ENCODE data around the gene ISYNA1. TPM values are rescaled to one million over a fixed set of nuclear protein-coding genes. Genes with fewer than 3 reads are reported as not detected.

Gene ISYNA1
- polyA plus RNA-seq, 2 of the 4 experiments (the other 2 are of a cell fraction) = 18.0 to 60.7 TPM

GRCh38 chr19:18427743-18428113 is 10.2 kb downstream of the ISYNA1 start:
- ATAC-seq = no peak
- no peak for FAIRE-seq
- WGBS (ENCODE audit: missing lambda C conversion rate) = 79% methylated on average over 3 of the region's 12 CpGs
- no peak for DNase-seq (ENCODE audit: low read depth in 1 of 2, low spot score in 1 of 2)
- Histone ChIP-seq H3K4me2 (no peak overlapping the region), H3K27ac (peak overlapping the region in 1 of 2 experiments; percentile 95; a peak in 2 of 6 replicates), H3K4me1 (peaks cover 36% of the 10 kb centered on the region), H3K4me3 (no peak overlapping the region), H3K9me3 (no peaks in the 10 kb centered on the region)
- TF ChIP-seq CHD2 (IDR thresholded peaks at IDR 0.05; ENCODE audit: low read length, partially characterized antibody) = no peak
- TF ChIP-seq EHF (CRISPR knock-in tag; IDR thresholded peaks at IDR 0.05) = no peak
- TF ChIP-seq MAFK (IDR thresholded peaks at IDR 0.05; ENCODE audit: partially characterized antibody) = no peak
- TF ChIP-seq FOXS1 (CRISPR knock-in tag; IDR thresholded peaks at IDR 0.05) = no peak
- TF ChIP-seq USF2 (IDR thresholded peaks at IDR 0.05) = no peak
- TF ChIP-seq HDAC2 (IDR thresholded peaks at IDR 0.05) = no peak
- TF ChIP-seq EP300 (IDR thresholded peaks at IDR 0.05) = no peak
- TF ChIP-seq ZSCAN20 (CRISPR knock-in tag; IDR thresholded peaks at IDR 0.05) = no peak
- no peak for TF ChIP-seq HOXB5 (CRISPR knock-in tag; IDR thresholded peaks at IDR 0.05)
- TF ChIP-seq, protein P1, sequence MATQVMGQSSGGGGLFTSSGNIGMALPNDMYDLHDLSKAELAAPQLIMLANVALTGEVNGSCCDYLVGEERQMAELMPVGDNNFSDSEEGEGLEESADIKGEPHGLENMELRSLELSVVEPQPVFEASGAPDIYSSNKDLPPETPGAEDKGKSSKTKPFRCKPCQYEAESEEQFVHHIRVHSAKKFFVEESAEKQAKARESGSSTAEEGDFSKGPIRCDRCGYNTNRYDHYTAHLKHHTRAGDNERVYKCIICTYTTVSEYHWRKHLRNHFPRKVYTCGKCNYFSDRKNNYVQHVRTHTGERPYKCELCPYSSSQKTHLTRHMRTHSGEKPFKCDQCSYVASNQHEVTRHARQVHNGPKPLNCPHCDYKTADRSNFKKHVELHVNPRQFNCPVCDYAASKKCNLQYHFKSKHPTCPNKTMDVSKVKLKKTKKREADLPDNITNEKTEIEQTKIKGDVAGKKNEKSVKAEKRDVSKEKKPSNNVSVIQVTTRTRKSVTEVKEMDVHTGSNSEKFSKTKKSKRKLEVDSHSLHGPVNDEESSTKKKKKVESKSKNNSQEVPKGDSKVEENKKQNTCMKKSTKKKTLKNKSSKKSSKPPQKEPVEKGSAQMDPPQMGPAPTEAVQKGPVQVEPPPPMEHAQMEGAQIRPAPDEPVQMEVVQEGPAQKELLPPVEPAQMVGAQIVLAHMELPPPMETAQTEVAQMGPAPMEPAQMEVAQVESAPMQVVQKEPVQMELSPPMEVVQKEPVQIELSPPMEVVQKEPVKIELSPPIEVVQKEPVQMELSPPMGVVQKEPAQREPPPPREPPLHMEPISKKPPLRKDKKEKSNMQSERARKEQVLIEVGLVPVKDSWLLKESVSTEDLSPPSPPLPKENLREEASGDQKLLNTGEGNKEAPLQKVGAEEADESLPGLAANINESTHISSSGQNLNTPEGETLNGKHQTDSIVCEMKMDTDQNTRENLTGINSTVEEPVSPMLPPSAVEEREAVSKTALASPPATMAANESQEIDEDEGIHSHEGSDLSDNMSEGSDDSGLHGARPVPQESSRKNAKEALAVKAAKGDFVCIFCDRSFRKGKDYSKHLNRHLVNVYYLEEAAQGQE (IDR thresholded peaks at IDR 0.05) = no peak
- no peak for TF ChIP-seq NR3C1 (IDR thresholded peaks at IDR 0.05)
- TF ChIP-seq KDM5A (IDR thresholded peaks at IDR 0.05) = no peak
- TF ChIP-seq CBX2 (IDR thresholded peaks at IDR 0.05; ENCODE audit: borderline replicate concordance, low read depth) = no peak
- no peak for TF ChIP-seq ZNF302 (CRISPR knock-in tag; IDR thresholded peaks at IDR 0.05)
- TF ChIP-seq, protein P2, sequence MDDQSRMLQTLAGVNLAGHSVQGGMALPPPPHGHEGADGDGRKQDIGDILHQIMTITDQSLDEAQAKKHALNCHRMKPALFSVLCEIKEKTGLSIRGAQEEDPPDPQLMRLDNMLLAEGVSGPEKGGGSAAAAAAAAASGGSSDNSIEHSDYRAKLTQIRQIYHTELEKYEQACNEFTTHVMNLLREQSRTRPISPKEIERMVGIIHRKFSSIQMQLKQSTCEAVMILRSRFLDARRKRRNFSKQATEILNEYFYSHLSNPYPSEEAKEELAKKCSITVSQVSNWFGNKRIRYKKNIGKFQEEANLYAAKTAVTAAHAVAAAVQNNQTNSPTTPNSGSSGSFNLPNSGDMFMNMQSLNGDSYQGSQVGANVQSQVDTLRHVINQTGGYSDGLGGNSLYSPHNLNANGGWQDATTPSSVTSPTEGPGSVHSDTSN (IDR thresholded peaks at IDR 0.05) = no peak
- no peak for TF ChIP-seq HOXA7 (CRISPR knock-in tag; IDR thresholded peaks at IDR 0.05)
- no peak for TF ChIP-seq JUN (IDR thresholded peaks at IDR 0.05)
- no peak for TF ChIP-seq TFCP2L1 (CRISPR knock-in tag; IDR thresholded peaks at IDR 0.05)
- no peak for TF ChIP-seq ELK1 (IDR thresholded peaks at IDR 0.05; ENCODE audit: low read depth, low read length)
- ChIA-PET POLR2A (no interaction called here), CTCF (interaction anchor here (1.0 to 1.3 kb wide), 2 partner anchors 13 to 24 kb away, joined by 3 to 4 read pairs; no protein-coding TSS in a partner anchor)

- ChIA-PET POLR2A (no interaction called here), CTCF (interaction anchor here (1.3 kb wide), 1 partner anchor 24 kb away, joined by 3 read pairs; no protein-coding TSS in a partner anchor)
- Histone ChIP-seq H3K9me3 (no peaks in the 10 kb centered on the region), H3K27ac (peak overlapping the region in 1 of 2 experiments; percentile 95; a peak in 1 of 6 replicates), H3K4me2 (no peak overlapping the region), H3K4me1 (peaks cover 36% of the 10 kb centered on the region), H3K4me3 (no peak overlapping the region)
- DNase-seq (ENCODE audit: low read depth in 1 of 2, low spot score in 1 of 2) (no peak), FAIRE-seq (no peak), ATAC-seq (no peak)
- 90% methylated on average over 9 of the region's 16 CpGs for WGBS (ENCODE audit: missing lambda C conversion rate)
- TF ChIP-seq RAD21 (conservative IDR thresholded peaks at IDR 0.05 in 1 of 2, IDR thresholded peaks at IDR 0.05 in 1 of 2) (no peak), MAX (IDR thresholded peaks at IDR 0.05) (no peak), MAFK (IDR thresholded peaks at IDR 0.05; ENCODE audit: partially characterized antibody) (no peak), TP53 (CRISPR knock-in tag; IDR thresholded peaks at IDR 0.05) (no peak), ZNF302 (CRISPR knock-in tag; IDR thresholded peaks at IDR 0.05) (no peak), HOXB5 (CRISPR knock-in tag; IDR thresholded peaks at IDR 0.05) (no peak), RNF2 (IDR thresholded peaks at IDR 0.05; ENCODE audit: borderline replicate concordance, low read depth) (no peak), RARB (CRISPR knock-in tag; IDR thresholded peaks at IDR 0.05) (no peak), PHF8 (IDR thresholded peaks at IDR 0.05; ENCODE audit: borderline replicate concordance, low read depth) (no peak)
- TF ChIP-seq, protein P1 (IDR thresholded peaks at IDR 0.05) = no peak
These were observed 10.7 kb downstream of the ISYNA1 start for GRCh38 chr19:18427080-18427742.
